Endothelial cell of umbilical vein (primary cell): Measurements from ENCODE around the gene ZNF232.

Source experiments
- EZH2 ChIP-seq: IDR thresholded peaks from 2 replicates; pipeline ENCODE4 v1.6.1; 2012; ENCODE audit warnings: borderline replicate concordance, low read depth, mild to moderate bottlenecking, moderate library complexity, low read length, inconsistent platforms; ENCODE audit not compliant: severe bottlenecking
- FOS ChIP-seq: IDR thresholded peaks from 2 replicates; pipeline ENCODE4 v1.6.1; 2011; ENCODE audit warnings: mild to moderate bottlenecking, low read length, moderate library complexity, borderline replicate concordance; ENCODE audit not compliant: insufficient read depth
- GATA2 ChIP-seq: IDR thresholded peaks from 2 replicates; pipeline ENCODE4 v1.7.0; 2011; ENCODE audit warnings: low read depth, mild to moderate bottlenecking, moderate library complexity, mixed read lengths, low read length; ENCODE audit not compliant: insufficient read length, insufficient read depth
- JUN ChIP-seq: IDR thresholded peaks from 2 replicates; pipeline ENCODE4 v1.6.1; 2011; ENCODE audit warnings: borderline replicate concordance, low read depth; ENCODE audit not compliant: insufficient read length, insufficient read depth
- MYC ChIP-seq: IDR thresholded peaks from one replicate; pipeline ENCODE4 v1.6.1; 2011; ENCODE audit warnings: mild to moderate bottlenecking, low read depth, low read length
- POLR2A ChIP-seq: IDR thresholded peaks from 2 replicates; pipeline ENCODE4 v1.6.1; 2012; ENCODE audit warnings: low read depth, mild to moderate bottlenecking, control low read depth, low read length
- POLR2AphosphoS5 ChIP-seq: IDR thresholded peaks from 2 replicates; pipeline ENCODE4 v1.6.1; 2012; ENCODE audit warnings: low read depth, mild to moderate bottlenecking, control low read depth, low read length, moderate library complexity; ENCODE audit not compliant: insufficient read depth
- TF ChIP-seq, protein P1 (sequence below), 2 donors: IDR thresholded peaks; 1 replicate in 1 of 2; 2 replicates in 1 of 2; pipeline ENCODE4 v1.5.1; 2011; ENCODE audit warnings: low read length in 2 of 2, mild to moderate bottlenecking in 2 of 2, moderate library complexity in 2 of 2, control low read depth in 1 of 2, inconsistent platforms in 1 of 2, low read depth in 1 of 2; ENCODE audit not compliant: insufficient read depth in 1 of 2; ENCODE audit errors: extremely low read depth in 1 of 2
- TF ChIP-seq, protein P2 (sequence below): IDR thresholded peaks from 2 replicates; pipeline ENCODE4 v1.6.1; 2011; ENCODE audit not compliant: insufficient read depth, insufficient read length

DNA sequence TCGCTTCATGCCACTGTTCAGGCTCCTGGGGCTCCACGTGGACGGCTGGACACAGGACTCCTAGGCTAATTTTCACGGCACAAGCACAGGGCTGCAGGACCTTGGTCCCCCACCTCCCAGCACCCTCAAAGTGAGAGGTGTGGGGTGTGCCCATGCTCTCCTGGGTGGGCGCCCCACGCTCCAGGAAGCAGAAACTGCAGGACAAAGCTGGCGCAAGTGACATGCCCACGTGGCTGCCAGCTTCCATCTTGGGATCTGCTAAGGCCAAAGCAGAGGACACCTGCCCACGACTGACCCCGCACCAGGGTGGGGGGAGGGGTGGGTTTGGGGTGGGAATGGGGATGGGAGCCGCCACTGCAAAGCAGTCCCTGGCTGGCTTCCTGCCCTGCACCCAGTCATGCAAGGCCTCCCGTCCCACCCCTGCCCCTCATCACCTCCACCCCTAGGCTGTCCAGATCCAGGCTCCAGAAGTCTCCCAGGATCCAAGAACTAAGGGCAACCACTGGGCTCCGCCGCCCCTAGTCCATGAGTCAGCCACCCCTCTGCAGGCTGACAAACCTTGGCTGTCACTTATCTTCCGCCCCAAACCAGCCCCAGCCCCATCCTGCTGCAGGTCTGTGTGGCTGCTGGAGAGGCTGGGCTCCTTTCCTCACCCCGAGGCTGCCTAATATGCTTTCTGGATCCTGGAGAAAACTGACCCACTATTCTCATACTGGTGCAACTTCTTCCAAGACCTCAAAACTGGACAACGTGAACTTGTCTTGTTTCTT, 15.2 kb upstream of the ZNF232 start:
- TF ChIP-seq EZH2 (no peak), JUN (no peak), POLR2A (no peak), POLR2AphosphoS5 (no peak), MYC (no peak), GATA2 (no peak), FOS (no peak)
- TF ChIP-seq, protein P1, sequence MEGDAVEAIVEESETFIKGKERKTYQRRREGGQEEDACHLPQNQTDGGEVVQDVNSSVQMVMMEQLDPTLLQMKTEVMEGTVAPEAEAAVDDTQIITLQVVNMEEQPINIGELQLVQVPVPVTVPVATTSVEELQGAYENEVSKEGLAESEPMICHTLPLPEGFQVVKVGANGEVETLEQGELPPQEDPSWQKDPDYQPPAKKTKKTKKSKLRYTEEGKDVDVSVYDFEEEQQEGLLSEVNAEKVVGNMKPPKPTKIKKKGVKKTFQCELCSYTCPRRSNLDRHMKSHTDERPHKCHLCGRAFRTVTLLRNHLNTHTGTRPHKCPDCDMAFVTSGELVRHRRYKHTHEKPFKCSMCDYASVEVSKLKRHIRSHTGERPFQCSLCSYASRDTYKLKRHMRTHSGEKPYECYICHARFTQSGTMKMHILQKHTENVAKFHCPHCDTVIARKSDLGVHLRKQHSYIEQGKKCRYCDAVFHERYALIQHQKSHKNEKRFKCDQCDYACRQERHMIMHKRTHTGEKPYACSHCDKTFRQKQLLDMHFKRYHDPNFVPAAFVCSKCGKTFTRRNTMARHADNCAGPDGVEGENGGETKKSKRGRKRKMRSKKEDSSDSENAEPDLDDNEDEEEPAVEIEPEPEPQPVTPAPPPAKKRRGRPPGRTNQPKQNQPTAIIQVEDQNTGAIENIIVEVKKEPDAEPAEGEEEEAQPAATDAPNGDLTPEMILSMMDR (IDR thresholded peaks at IDR 0.05; ENCODE audit: extremely low read depth in 1 of 2, insufficient read depth in 1 of 2, low read depth in 1 of 2, low read length in 2 of 2): no peak
- TF ChIP-seq, protein P2, sequence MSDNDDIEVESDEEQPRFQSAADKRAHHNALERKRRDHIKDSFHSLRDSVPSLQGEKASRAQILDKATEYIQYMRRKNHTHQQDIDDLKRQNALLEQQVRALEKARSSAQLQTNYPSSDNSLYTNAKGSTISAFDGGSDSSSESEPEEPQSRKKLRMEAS: no peak
